ENCODE measurements around the gene OGG1.

GRCh38 chr3:9794400-9794799 is 44.6 kb downstream of the OGG1 start:
- no peak for TF ChIP-seq POLR2A (IDR thresholded peaks at IDR 0.05)
- TF ChIP-seq CTCF (IDR thresholded peaks at IDR 0.05): no peak

All from right lobe of liver (tissue), 4 donors.